Hepatocyte (in vitro differentiated cells): ENCODE measurements around the gene PGAP2. TPM values are rescaled to one million over a fixed set of nuclear protein-coding genes. Genes with fewer than 3 reads are reported as not detected.

Experiments used
- DNase-seq: peaks from one replicate; pipeline ENCODE4 v3.0.0-alpha.2; 2016; ENCODE audit warnings: low spot score
- H2AFZ ChIP-seq: fragments of 200-600 bp; sonication (generic); 2 replicates; pipeline ENCODE4 v1.6.0; 2016; ENCODE audit warnings: antibody characterized with exemption, mild to moderate bottlenecking
- H3K27ac ChIP-seq: fragments of 200-600 bp; sonication (generic); 2 replicates; pipeline ENCODE4 v1.5.1; 2016; ENCODE audit warnings: mild to moderate bottlenecking
- H3K27me3 ChIP-seq: fragments of 200-600 bp; sonication (generic); 2 replicates; pipeline ENCODE4 v1.6.1; 2016
- H3K36me3 ChIP-seq: fragments of 200-600 bp; sonication (generic); replicated peaks from 2 replicates; pipeline ENCODE4 v1.5.1; 2016; ENCODE audit warnings: low read depth; ENCODE audit not compliant: insufficient read depth
- H3K4me1 ChIP-seq: fragments of 200-600 bp; sonication (generic); 2 replicates; pipeline ENCODE4 v1.5.1; 2016; ENCODE audit warnings: mild to moderate bottlenecking, moderate library complexity; ENCODE audit not compliant: insufficient read depth
- H3K4me2 ChIP-seq: fragments of 200-600 bp; sonication (generic); 2 replicates; pipeline ENCODE4 v1.6.0; 2016
- H3K4me3 ChIP-seq: fragments of 200-600 bp; sonication (generic); 2 replicates; pipeline ENCODE4 v1.5.1; 2016; ENCODE audit warnings: mild to moderate bottlenecking
- H3K79me2 ChIP-seq: fragments of 200-600 bp; sonication (generic); 2 replicates; pipeline ENCODE4 v1.6.0; 2017; ENCODE audit warnings: mild to moderate bottlenecking
- H3K9me2 ChIP-seq: fragments of 200-600 bp; sonication (generic); replicated peaks from 2 replicates; pipeline ENCODE4 v1.6.0; 2017; ENCODE audit warnings: mild to moderate bottlenecking; ENCODE audit not compliant: insufficient read depth
- H3K9me3 ChIP-seq: fragments of 200-600 bp; sonication (generic); 2 replicates; pipeline ENCODE4 v1.5.1; 2016; ENCODE audit warnings: low read depth, mild to moderate bottlenecking
- H4K20me1 ChIP-seq: fragments of 200-600 bp; sonication (generic); 2 replicates; pipeline ENCODE4 v1.6.0; 2016; ENCODE audit warnings: mild to moderate bottlenecking; ENCODE audit not compliant: insufficient read depth, poor library complexity, severe bottlenecking
- EZH2 ChIP-seq: fragments of 200-600 bp; sonication (generic); IDR thresholded peaks from 2 replicates; pipeline ENCODE4 v1.6.1; 2016; ENCODE audit warnings: antibody characterized with exemption, mild to moderate bottlenecking, borderline replicate concordance
- EZH2phosphoT487 ChIP-seq: fragments of 200-600 bp; sonication (generic); IDR thresholded peaks from one replicate; pipeline ENCODE4 v1.6.1; 2018; ENCODE audit warnings: antibody characterized with exemption, mild to moderate bottlenecking, low read depth, moderate library complexity; ENCODE audit not compliant: unreplicated experiment, severe bottlenecking
- WGBS: methylation state at CpG from one replicate; pipeline ENCODE4 v1.1.6; 2016; ENCODE audit warnings: low lambda C conversion rate; ENCODE audit errors: missing lambda C conversion rate; 5-methylcytosine and 5-hydroxymethylcytosine counted together
- polyA plus RNA-seq: library from polyadenylated mRNA; unstranded; fragments of >200 nt; fragmentation: Nextera tagmentation; extraction: Ambion mirVana; gene quantifications from 2 replicates; pipeline ENCODE4 v1.2.1, GENCODE V29; 2016
- total RNA-seq: library from RNA; depleted of rRNA; stranded (reverse); fragments of >200 nt; gene quantifications from 2 replicates; pipeline ENCODE4 v1.2.3, GENCODE V29; 2014
- TF ChIP-seq, protein P1 (sequence below): fragments of 200-600 bp; sonication (generic); IDR thresholded peaks from 2 replicates; pipeline ENCODE4 v1.5.1; 2016; ENCODE audit warnings: antibody characterized with exemption, mild to moderate bottlenecking; ENCODE audit not compliant: poor library complexity

PGAP2 gene
- total and polyA plus RNA-seq, 2 experiments from 2014 or later: 20.3 to 37.6 TPM

DNA sequence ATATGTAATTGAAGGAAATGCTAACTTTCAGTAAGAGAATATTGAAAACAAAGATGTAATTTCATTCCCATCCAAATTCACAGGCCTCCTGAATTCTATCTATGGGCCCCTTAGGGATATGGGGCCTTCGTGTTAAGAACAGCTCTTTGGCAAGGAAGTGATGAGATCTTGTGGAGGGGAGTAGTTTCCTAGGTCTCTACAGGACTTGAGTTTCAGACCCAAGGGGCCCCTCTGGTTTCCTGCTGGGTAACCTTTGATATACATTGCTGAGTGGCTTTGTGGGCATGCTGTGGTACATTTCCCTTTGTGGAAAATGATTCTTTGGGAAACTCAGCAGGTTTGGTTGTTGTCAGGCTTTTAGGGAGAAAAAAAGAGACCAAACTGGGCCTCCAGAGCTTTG is 53.3 kb downstream of the PGAP2 start:
- H3K4me3 ChIP-seq: no peak overlapping the region
- no peak overlapping the region for H2AFZ ChIP-seq
- no peak for DNase-seq
- 59% methylated on average over 1 of the region's 1 CpG for WGBS
- no peaks in the 10 kb centered on the region for H4K20me1 ChIP-seq
- H3K9me3 ChIP-seq: no peaks in the 10 kb centered on the region
- no peak overlapping the region for H3K4me2 ChIP-seq
- TF ChIP-seq, protein P1, sequence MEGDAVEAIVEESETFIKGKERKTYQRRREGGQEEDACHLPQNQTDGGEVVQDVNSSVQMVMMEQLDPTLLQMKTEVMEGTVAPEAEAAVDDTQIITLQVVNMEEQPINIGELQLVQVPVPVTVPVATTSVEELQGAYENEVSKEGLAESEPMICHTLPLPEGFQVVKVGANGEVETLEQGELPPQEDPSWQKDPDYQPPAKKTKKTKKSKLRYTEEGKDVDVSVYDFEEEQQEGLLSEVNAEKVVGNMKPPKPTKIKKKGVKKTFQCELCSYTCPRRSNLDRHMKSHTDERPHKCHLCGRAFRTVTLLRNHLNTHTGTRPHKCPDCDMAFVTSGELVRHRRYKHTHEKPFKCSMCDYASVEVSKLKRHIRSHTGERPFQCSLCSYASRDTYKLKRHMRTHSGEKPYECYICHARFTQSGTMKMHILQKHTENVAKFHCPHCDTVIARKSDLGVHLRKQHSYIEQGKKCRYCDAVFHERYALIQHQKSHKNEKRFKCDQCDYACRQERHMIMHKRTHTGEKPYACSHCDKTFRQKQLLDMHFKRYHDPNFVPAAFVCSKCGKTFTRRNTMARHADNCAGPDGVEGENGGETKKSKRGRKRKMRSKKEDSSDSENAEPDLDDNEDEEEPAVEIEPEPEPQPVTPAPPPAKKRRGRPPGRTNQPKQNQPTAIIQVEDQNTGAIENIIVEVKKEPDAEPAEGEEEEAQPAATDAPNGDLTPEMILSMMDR: no peak
- TF ChIP-seq EZH2: no peak
- TF ChIP-seq EZH2phosphoT487: no peak
- H3K36me3 ChIP-seq: no peaks in the 10 kb centered on the region
- H3K27me3 ChIP-seq: no peaks in the 10 kb centered on the region
- no peaks in the 10 kb centered on the region for H3K9me2 ChIP-seq
- H3K27ac ChIP-seq: no peak overlapping the region
- peaks cover 93% of the 10 kb centered on the region for H3K79me2 ChIP-seq
- H3K4me1 ChIP-seq: peaks cover 17% of the 10 kb centered on the region

DNA sequence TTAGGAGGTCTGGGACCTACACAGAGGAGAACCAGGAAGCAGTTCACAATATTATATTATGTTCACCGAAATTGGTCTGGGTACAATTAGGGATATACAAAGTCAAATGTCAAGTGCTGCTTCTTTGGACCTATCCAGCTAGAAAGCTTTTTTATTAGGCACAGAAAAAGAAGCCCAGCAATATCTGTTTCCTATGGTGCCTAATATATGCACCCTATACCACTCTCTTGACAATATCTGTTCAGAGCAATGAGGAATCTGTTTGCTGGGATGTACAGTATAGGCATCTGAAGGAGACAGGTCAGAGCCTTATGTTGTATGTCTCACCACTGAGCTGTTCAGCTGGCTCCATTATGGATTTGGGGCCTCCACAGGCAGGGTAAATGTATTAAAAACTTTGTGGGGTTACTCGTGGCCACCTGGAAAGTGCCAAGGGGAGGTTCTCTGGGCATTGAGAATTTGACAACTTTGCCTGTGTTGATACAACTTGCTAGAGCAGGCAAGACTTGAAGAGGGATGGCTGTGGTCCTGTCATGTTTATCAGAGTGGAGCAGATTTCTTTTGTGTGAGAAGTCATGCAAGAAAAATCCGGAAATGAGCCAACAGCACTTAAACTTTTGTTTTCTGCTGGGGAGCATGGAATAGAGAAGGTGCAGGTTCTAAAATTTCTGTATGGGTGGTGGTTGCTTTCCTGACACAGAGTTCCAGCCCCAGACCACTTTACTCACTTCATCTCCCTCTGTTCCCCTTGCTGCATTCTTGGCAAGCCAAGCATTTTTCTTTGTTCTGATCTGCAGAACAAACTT is 57.2 kb downstream of the PGAP2 start:
- Histone ChIP-seq H2AFZ (no peak overlapping the region), H3K36me3 (no peaks in the 10 kb centered on the region), H3K27ac (peak overlapping the region; percentile 23), H3K79me2 (peaks cover 79% of the 10 kb centered on the region), H3K4me1 (peaks cover 24% of the 10 kb centered on the region), H3K27me3 (no peaks in the 10 kb centered on the region), H3K4me3 (no peak overlapping the region), H3K9me2 (no peaks in the 10 kb centered on the region), H3K4me2 (no peak overlapping the region), H4K20me1 (no peaks in the 10 kb centered on the region), H3K9me3 (no peaks in the 10 kb centered on the region)
- 82% methylated on average over 3 of the region's 3 CpGs for WGBS
- TF ChIP-seq EZH2 (no peak), EZH2phosphoT487 (no peak)
- TF ChIP-seq, protein P1: no peak
- DNase-seq: no peak

DNA sequence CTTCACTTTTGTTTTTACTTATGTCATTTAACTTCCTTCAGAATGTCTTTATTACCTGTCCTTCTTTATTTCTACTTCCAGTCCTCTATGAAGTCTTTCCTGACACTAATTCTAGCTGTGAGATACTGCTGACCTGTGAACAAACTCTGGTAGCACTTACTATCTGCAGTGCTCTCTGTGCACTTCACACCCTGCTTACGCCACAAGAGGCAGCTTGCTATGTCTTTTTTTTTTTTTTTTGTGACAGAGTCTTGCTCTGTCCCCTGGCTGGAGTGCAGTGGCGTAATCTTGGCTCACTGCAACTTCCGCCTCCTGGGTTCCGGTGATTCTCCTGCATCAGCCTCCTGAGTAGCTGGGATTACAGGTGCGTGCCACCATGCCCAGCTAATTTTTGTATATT is 57.8 kb downstream of the PGAP2 start:
- WGBS: 85% methylated on average over 5 of the region's 5 CpGs
- no peak overlapping the region for H2AFZ ChIP-seq

More for the DNA sequence above, 57.8 kb downstream of the PGAP2 start:
- H3K27me3 ChIP-seq: no peaks in the 10 kb centered on the region
- no peaks in the 10 kb centered on the region for H3K9me2 ChIP-seq
- no peaks in the 10 kb centered on the region for H3K9me3 ChIP-seq
- no peak overlapping the region for H3K4me2 ChIP-seq
- no peaks in the 10 kb centered on the region for H3K36me3 ChIP-seq
- no peaks in the 10 kb centered on the region for H4K20me1 ChIP-seq
- DNase-seq: no peak
- TF ChIP-seq EZH2phosphoT487 (no peak), EZH2 (no peak)
- TF ChIP-seq, protein P1: no peak
- H3K4me1 ChIP-seq: peaks cover 24% of the 10 kb centered on the region
- peak overlapping the region; percentile 23 for H3K27ac ChIP-seq
- H3K4me3 ChIP-seq: no peak overlapping the region
- peaks cover 79% of the 10 kb centered on the region for H3K79me2 ChIP-seq
